HG03175 (cell line): ENCODE data around the gene KCNV2.
A peak's percentile ranks its signal among the peaks of the same experiment; 100 is the strongest.
"Not testable (repeated sequence)": the region's sequence is repeated elsewhere in the genome, so short reads cannot be mapped to it uniquely, and the experiment has no call there.

ENCODE experiments used
- ATAC-seq: cut with Tn5 transposase; IDR thresholded peaks from one replicate; pipeline ENCODE4 v1.9.1; 2021; ENCODE audit warnings: mild to moderate bottlenecking, moderate library complexity; ENCODE audit not compliant: unreplicated experiment

The KCNV2 gene

DNA sequence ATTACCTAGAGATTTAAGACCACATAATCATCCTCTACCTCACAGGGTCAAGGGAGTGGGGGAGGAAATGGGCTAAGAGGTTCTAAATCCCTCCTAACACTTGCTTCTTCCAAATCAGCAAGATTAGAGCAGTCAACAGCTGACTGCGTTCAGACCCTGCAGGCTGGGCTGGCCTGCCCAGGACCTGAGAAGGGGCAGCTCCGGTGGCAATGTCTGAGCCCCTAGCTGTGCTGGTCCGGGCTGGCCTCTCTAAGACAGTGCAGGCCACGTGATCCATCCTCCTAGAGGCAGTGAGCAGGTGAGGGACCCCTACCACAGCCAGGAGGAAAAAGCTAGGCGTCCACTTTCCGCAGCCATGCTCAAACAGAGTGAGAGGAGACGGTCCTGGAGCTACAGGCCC, at the start of gene KCNV2:
Gene KCNV2, plus strand, starts transcription at position 126 of the 400 bp plus-strand sequence. Its CDS starts 230 bp downstream, at position 356.
- no peak for ATAC-seq

DNA sequence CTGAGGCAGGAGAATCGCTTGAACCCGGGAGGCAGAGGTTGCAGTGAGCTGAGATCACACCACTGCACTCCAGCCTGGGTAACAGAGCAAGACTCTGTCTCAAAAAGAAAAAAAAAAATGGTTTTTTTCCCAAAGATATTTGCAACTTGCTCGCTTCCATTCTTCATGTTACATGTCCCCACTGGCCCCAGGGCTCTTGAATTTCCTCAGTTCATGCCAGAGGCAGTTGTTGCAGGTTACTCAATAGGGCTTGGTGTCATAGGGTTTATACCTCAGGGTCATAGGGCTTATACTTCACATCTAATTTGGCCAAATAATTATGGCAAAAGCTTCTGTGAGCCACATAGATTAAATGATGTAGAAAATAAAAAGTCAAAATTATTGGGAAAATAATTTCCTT, 44.1 kb upstream of the KCNV2 start:
- ATAC-seq: no peak

DNA sequence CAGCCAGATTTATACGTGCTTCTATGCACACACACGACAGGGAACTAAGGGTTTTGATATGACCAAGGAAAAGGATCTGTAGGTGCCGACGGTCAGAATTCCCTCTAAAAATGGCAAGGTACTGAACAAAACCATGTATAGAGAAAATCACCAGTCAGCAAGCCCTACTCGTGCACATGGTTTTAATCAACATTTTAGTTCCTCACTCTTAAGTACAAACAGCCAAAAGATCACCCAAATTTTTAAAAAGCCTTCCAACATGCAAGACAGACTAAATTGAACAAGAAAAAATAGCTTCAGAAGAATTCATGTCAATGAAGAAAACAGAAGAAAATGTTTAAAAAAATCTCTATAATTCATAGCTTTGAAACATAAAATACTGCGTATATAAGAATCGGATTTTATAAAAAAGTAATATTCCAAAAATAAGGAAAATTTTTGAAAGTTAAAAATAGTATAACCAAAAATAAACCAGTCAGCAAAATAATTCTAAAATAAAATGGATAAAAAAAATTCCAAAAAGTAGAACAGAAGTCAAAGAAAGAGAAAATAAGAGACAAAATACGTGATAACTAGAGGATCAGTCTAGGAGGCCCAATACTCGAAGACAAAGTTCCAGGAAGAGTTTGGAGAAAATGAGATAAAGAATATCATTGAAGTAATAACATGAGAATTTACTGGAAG, 43.0 kb upstream of the KCNV2 start:
- ATAC-seq: no peak

DNA sequence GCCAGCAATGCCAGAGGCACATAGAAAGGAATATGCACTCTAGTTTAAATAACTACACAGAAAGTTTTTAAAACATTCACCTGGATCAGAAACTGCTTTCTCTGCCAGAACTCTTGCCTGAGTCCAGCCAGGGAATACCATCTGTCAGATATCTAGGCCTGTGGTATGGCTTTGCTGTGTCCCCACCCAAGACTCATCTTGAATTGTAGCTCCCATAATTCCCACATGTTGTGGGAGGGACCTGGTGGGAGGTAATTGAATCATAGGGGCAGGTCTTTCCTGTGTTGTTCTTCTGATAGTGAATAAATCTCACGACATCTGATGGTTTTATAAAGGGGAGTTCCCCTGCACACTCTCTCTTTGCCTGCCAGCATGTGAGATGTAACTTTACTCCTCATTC, 41.5 kb upstream of the KCNV2 start:
- no peak for ATAC-seq

DNA sequence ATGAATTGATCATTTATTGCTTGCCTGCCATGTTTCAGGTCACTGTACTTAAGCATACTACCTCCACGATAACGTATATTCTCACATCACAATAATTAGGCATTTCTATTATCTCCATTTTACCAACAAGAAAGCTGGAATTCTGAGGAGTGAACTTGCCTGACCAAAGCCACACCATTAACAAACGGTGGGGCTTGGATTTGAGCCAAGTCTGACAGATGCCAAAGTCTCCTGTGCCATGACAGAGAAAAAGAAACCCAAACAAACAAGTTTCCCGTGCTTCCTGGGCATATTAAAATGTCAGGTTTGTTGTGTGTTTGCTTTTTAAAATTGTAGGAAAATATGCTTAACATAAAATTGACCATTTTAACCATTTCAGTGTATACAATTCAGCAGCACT, 40.8 kb upstream of the KCNV2 start:
- no peak for ATAC-seq

DNA sequence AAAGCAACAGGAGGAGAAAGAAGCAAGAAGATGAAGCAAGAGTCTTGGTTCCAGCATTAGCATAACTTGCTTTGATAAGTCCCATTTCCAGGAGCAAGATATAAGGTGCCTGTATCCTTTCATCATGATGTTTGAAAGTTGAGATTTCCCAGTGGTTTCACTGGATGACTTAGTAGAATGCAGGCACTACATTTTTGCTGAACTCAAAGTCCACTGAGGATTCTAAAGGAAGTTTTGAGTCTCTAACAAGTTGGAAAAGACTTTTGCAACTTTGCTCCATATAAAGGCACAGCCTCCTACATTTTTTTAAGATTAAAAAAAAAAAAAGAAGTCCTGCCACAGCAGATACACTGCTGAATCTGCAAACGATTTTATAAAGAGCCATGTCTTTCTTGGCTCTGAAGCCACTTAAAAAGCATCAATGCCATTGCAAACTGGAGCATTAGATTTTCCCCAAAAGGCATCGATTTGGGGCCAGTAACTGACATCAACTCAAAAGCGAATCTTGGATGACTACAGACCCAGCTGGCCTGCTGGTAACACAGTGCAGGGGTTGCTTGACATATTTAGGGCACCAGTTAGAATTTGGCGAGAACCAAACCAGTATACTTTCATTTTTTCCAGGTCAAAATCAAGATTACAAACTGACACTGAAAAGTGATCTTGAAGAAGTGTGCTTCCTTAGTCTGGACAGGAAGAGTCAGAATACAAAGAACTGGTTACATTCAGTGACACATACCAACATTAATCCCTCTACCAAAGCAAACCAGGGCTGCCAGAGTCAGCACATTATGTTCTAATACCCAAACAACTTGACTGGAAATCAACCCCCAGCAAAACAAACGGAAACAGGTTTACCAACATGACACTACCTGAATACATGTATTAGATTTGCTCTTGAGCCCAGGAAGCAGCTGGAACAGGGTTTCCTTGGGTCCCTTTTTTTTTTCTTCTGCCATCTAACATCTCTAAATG, 39.1 kb upstream of the KCNV2 start:
- ATAC-seq: no peak

DNA sequence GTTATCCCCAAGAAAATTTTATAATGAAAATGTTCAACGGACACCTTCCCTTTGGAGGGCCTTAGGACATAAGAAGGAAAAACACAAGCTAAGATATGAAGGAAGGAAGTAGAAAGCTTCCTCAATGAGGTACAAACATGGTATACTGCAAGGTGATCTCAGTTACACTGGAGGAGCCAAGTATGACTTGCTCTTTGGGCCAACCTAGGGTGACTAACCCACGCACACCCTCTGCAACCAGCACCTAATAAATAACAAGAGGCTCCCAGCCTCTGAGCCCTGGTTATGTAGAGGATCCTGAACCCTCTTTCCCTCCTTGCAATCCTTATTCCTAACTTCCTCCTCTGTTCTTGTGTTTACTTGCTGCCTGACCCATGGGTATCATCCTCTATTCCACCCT, 38.3 kb upstream of the KCNV2 start:
- no peak for ATAC-seq

DNA sequence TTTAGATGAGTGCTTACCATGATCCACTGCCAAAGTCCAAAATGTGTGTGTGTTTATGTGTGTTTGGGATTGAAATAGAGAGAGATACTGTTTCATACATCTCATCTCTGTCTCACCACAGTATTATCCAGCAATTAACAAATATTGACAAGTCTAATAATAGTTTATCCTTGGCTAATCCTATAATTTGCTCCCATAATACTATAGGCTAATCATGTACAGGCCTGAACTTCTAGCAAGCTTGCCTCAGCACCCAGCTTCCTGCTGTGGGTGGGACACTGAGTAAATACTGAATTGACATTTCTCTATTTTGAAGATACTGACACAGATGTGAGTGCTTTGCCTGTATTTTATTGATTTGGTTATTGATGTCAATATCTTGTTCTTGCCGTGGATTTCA, 35.3 kb upstream of the KCNV2 start:
- ATAC-seq: no peak

DNA sequence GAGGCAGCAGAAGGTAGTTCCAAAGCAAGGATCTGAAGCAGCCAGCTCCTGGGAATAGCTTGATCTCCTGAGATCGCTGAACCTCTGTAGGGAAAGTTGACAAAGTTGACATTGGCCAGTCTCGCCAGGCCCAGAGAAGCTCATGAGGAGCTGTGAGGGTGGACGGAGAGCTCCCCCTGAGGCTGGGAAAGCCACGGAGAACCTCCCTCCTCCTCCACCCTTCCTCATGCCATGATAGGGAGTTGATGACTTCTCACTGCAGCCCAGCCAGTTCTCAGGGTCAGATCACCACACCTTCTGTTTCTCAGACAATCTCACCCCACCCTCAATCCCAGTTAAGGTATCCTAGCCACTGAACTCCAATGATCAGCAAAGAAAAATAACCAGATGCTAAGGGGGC, 30.4 kb upstream of the KCNV2 start:
- ATAC-seq: no peak

DNA sequence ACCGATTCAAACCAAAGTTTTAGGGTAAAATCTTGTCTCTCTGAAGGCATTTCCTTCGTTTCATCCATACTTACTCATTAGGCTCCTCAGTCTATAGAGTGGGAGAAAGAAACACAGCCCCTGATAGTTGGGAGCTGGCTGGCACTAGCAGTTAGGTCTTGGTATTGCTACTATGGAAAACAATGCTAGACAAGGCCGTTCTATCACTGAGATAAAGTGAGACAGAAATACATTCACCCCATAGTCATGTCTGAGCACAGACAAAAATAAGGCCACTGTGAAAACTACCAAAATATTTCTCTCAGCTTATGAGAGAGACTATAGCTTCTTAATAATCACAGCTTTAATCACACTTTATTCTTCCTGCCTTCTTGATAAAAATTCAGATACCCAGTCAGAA, 28.7 kb upstream of the KCNV2 start:
- no peak for ATAC-seq

DNA sequence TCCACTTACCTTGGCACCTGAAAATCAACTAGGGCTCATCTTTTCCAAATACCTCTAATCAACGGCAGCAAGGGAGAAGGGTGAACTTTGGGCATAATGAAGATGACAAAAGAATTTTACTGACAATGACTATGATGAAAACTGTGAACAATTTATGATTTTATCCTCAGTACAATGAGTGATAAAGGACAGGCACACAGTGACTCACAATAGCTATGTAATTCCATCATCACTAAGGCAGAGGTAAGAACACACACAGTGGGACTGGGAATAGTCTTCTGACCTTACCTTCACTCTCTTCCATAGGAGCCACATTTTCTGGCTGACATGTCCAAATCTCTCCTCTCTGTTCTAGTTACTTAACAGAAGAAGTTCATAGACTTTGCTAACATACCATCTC, 26.1 kb upstream of the KCNV2 start:
- ATAC-seq: no peak

DNA sequence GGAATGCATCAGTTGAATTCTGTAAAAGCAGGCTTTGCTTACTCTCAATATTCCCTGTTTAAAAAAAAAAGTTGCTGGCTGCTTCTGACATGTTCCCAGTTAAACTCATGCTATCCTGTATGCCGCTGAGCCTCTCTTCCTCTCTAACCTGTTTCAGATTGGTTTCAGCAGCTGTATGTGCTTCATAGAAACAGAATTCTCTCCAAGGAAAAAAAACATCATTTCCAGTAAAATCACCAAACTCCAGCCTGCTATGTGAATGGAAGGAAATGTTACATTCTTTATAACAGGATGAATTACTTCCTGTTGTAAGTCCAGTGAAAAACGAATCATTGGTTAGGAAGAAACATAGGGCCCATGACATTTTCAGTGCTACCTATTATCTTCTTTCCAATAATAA, 25.7 kb upstream of the KCNV2 start:
- no peak for ATAC-seq

DNA sequence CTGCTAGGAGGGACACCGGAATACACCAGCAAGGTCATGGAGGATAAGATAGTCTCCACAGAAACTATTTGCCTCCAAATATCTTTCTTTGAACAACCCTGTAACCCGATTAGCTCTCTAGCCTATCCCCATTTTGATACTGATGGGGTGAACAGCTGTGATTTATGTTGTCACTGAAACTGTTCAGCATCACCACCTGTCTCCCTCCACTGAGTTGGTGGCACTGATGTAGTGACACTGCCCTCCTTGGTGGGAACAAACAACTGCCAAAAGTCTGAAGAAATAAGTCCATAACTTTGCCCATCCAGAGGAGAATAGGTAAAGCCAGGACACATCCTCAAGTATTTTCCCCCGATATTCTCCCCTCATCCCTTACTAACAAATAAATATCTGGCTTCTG, 24.3 kb upstream of the KCNV2 start:
- no peak for ATAC-seq

DNA sequence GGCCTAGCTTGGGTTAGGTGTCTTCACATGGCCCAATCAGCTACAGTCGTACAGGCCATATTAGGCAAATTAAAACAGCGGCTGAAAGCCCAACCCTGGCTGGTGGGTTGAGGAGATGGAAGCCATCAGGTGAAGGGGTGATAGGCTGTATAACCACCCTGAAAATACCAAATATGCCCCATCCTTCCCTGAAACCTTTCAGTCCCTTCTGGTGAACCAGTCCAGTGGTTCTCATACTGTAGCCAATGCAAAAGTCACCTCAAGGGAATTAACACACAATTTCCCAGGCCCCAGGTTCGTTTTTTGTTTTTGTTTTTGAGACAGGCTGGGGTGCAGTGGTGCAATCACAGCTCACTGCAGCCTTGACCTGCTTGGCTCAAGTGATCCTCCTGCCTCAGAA, 19.8 kb upstream of the KCNV2 start:
- ATAC-seq: peak; percentile 59

DNA sequence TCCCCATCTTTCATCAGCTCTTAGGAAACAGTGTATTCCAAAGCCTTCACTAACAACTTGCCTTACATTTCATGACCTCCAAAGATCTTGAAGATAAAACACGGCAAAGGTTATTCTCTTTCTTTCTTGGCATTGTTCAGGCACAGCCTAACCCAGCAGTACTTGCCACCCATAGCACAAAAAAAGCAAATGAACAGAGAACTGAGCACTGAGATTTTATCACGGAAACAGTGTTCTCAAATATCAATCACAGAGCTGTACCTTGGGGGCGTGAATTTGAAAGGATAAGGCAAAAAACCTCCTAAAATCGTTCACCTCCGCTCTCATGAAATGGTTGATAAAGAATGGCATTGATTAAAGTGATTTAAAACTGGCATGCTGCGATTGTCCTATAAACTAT, 16.9 kb upstream of the KCNV2 start:
- no peak for ATAC-seq

DNA sequence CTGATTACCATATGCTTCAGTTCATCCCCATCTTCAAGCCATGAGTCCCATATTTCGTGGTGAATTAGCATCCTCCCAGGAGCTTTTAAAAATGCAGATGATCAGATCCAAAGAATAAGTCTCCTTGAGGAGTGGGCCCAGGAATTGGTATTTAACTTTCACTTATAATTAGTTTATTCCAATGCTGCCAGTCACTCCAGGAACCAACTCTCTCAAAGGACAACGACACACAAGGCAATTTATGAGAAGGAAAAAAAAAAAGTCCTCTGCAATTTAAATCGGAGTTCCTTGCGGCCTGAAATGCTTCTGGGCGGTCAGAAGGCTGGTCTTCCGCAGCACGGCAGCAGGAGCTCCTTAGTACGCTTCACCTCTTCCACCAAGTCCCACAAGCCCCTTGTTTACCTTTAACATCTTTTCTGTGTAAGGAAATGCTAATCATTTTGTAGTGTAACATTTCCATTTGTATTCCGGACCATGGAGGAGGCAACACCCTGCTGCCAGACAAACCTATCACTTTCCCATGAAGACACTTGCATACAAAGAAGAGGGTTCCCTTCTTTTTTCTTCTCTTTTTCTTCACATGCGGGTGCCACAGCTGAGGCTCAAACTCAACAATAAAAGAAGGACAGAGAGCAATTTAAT, 16.3 kb upstream of the KCNV2 start:
- no peak for ATAC-seq

DNA sequence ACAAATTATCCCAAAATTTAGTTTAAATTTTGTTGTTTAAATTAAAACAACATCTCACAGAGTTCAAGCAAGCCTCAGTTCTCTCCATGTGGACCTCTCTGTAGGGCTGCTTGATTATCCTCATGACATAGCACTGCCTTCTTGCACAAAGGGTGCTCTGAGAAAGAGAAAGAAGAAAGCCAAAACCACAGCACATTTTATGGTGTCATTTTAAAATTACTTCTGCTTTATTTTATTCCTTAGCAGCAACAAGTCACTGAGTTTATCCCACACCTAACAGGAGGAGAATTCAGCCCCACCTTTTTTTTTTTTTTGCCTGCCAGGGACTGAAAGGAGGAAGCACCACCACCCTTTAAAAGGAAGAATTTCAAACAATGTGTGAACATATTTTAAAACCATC, 12.8 kb upstream of the KCNV2 start:
- no peak for ATAC-seq

DNA sequence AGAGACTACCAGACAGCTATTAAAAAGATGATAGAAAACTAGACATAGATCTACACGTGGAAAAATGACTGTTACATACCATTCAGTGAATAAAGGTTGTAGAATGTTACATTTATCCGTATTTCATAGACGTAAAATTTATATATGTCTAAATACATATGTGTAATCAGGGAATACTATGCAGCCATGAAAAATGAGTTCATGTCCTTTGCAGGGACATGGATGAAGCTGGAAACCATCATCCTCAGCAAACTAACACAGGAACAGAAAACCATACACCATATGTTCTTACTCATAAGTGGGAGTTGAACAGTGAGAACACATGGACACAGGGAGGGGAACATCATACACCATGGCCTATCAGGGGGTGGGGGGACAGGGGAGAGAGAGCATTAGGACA, 10.1 kb upstream of the KCNV2 start:
- ATAC-seq: not testable (repeated sequence)

DNA sequence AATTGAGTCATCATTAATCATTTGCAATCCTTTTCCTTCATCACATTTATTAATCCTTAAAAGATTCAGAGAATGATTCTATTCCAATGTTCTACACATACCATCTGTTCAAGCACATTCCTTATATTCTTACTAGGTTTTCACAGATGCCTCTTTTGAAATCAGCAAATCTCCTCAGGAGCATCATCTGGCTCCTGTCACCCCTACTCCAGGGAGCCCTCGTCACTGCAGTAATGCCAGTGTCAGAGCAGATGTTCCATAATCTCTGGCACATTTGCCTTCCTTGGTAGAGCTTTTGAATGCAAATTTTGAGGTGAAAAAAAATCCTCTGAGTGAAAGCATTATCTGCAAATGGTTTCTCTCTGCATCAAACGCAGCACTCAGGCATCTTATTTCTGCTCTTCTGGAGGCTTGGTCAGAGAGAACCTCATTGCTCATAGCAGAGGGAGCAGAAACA, 7.6 kb upstream of the KCNV2 start:
- no peak for ATAC-seq

DNA sequence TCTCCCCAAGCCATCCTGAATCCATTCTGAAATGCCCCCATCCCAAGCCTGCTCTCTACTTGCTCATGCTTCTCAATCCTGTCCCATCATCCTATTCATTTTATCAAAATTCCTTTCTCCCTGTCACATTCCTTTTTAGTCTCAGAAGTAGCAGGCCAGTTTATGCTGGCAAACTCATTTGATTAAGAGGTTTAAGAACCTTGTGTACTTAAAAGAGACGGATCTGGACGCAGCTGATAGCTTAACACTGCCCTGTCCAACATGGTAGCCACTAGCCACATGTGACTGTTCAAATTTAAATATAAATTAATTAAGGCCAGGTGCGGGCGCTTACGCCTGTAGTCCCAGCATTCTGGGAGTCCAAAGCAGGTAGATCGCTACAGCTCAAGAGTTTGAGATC, 5.6 kb upstream of the KCNV2 start:
- no peak for ATAC-seq

DNA sequence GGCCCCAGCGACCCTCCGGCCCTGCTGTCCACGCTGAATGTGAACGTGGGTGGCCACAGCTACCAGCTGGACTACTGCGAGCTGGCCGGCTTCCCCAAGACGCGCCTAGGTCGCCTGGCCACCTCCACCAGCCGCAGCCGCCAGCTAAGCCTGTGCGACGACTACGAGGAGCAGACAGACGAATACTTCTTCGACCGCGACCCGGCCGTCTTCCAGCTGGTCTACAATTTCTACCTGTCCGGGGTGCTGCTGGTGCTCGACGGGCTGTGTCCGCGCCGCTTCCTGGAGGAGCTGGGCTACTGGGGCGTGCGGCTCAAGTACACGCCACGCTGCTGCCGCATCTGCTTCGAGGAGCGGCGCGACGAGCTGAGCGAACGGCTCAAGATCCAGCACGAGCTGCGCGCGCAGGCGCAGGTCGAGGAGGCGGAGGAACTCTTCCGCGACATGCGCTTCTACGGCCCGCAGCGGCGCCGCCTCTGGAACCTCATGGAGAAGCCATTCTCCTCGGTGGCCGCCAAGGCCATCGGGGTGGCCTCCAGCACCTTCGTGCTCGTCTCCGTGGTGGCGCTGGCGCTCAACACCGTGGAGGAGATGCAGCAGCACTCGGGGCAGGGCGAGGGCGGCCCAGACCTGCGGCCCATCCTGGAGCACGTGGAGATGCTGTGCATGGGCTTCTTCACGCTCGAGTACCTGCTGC, 839 bp downstream of the KCNV2 start:
- no peak for ATAC-seq
